K562 (cell line): ENCODE results near the gene FANCD2. TPM values are rescaled to one million over a fixed set of nuclear protein-coding genes. Genes with fewer than 3 reads are reported as not detected.

Source experiments
- CBFA2T3 ChIP-seq: fragments of 450-650 bp; IDR thresholded peaks from 2 replicates; pipeline ENCODE4 v1.6.1; 2017
- CBX8 ChIP-seq: fragments of 200-600 bp; sonication (generic); IDR thresholded peaks from 2 replicates; pipeline ENCODE4 v1.6.1; 2012; ENCODE audit warnings: borderline replicate concordance, mixed run types, low read depth, mild to moderate bottlenecking, moderate library complexity, mixed read lengths, low read length, control low read depth, inconsistent platforms; ENCODE audit not compliant: poor library complexity, severe bottlenecking; ENCODE audit errors: extremely low read depth
- FOXK2 ChIP-seq, 2 experiments: fragments of 450-650 bp; IDR thresholded peaks in 1 of 2; conservative IDR thresholded peaks in 1 of 2; 2 replicates each; pipeline ENCODE4 v1.6.1; 2016; ENCODE audit warnings: low read depth in 2 of 2, mild to moderate bottlenecking in 1 of 2
- NONO ChIP-seq, 2 experiments: fragments of 200-400 bp in 1 of 2; fragments of 450-650 bp in 1 of 2; formaldehyde crosslinking in 1 of 2; IDR thresholded peaks; 2 replicates each; pipeline ENCODE4 v1.6.1; 2017; ENCODE audit warnings: low read depth in 2 of 2, mild to moderate bottlenecking in 2 of 2, moderate library complexity in 2 of 2, low read length in 1 of 2
- NR3C1 ChIP-seq: sonication (generic); formaldehyde crosslinking; IDR thresholded peaks from 2 replicates; pipeline ENCODE4 v1.8.1; 2022; ENCODE audit warnings: missing genetic modification reagents
- SMAD1 ChIP-seq: fragments of 150-350 bp; IDR thresholded peaks from 2 replicates; pipeline ENCODE4 v1.6.1; 2014; ENCODE audit warnings: low read length, low read depth; ENCODE audit not compliant: partially characterized antibody
- ZNF146 ChIP-seq: IDR thresholded peaks from one replicate; pipeline ENCODE4 v1.6.1; 2018; ENCODE audit warnings: missing compliant biosample characterization; ENCODE audit not compliant: unreplicated experiment
- ZNF3 ChIP-seq: fragments of 250-450 bp; sonication (Bioruptor Pico); IDR thresholded peaks from 2 replicates; pipeline ENCODE4 v1.5.0; 2021; ENCODE audit warnings: mild to moderate bottlenecking, moderate library complexity
- ZNF785 ChIP-seq: fragments of 250-450 bp; sonication (Bioruptor Pico); IDR thresholded peaks from 2 replicates; pipeline ENCODE4 v1.4.0; 2020; ENCODE audit warnings: mild to moderate bottlenecking
- polyA plus RNA-seq, 8 experiments: library from polyadenylated mRNA; depleted of rRNA in 4 of 8; stranded (reverse) in 5 of 8; unstranded in 3 of 8; fragments of >200 nt; fragmentation: Nextera tagmentation in 2 of 8; fragmentation: Illumina TruSeq in 1 of 8; extraction: Ambion mirVana in 2 of 8; extraction: Trizol in 1 of 8; gene quantifications; 2 replicates each; pipeline versions ENCODE4 v1.2.1 to v1.2.3, GENCODE V29; 2011 to 2014; ENCODE audit warnings: inconsistent platforms in 1 of 8, missing spikeins in 1 of 8
- total RNA-seq, 7 experiments: library from RNA; depleted of rRNA in 6 of 7; stranded (reverse); fragments of >200 nt in 6 of 7; fragmentation: Illumina TruSeq in 2 of 7; extraction: Trizol in 2 of 7; gene quantifications; 2 replicates each; pipeline versions ENCODE4 v1.2.1 to v1.2.3, GENCODE V29; 2011 to 2021; ENCODE audit warnings: low replicate concordance in 1 of 7
- TF ChIP-seq, protein P1 (sequence below): fragments of 200-400 bp; formaldehyde crosslinking; IDR thresholded peaks from 2 replicates; pipeline ENCODE4 v1.6.1; 2017; ENCODE audit warnings: mild to moderate bottlenecking, low read depth, low read length, moderate library complexity
- TF ChIP-seq, protein P2 (sequence below): sonication (generic); formaldehyde crosslinking; IDR thresholded peaks from 2 replicates; pipeline ENCODE4 v1.8.0; 2022; ENCODE audit warnings: missing genetic modification reagents, mild to moderate bottlenecking, borderline replicate concordance
- TF ChIP-seq, protein P3 (sequence below): fragments of 450-650 bp; IDR thresholded peaks from 2 replicates; pipeline ENCODE4 v1.6.1; 2016; ENCODE audit warnings: mild to moderate bottlenecking

FANCD2 gene
- total and polyA plus RNA-seq, 9 of the 15 experiments (the other 6 are each of a cell fraction or from before 2014, with no cell fraction given), result 59.4 to 137 (median 96.1) TPM

DNA sequence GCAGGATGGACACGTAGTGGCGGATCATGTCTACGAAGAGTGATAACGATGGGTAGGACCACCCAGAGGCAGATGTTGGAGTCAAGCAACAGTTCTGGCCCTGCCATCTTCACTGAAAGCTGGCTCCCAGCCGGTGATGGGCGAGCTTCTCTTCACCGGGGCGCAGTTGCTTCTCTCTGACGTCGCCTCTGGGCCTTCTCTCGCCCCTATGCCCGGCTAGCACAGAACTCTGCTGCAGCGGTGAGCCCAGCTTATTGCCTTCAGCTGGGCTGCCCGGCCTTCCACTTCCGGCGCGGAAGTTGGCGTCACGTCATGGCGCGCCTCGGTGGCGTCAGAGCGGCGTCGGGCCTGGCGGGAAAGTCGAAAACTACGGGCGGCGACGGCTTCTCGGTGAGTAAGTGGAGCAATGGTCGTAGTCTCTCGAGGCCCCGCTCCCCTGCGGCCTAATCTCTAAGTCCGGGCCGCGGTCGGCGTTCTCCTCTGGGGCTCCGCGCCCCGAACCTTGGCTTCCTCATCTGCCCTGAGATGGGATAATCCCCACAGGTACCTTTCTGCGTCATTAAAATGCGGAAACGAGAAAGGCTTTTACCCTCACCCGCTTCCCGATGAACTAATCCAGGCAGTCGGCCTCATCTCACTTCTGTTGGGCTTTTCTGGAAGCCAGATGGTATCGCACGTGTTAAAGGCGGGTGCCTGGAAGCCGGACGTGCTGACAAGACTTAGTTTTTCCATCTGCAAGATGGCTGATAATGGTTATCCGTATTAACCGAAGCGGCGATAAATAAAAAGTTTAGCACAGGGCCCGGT lies at the start of gene FANCD2 (continued):
- TF ChIP-seq, protein P1, sequence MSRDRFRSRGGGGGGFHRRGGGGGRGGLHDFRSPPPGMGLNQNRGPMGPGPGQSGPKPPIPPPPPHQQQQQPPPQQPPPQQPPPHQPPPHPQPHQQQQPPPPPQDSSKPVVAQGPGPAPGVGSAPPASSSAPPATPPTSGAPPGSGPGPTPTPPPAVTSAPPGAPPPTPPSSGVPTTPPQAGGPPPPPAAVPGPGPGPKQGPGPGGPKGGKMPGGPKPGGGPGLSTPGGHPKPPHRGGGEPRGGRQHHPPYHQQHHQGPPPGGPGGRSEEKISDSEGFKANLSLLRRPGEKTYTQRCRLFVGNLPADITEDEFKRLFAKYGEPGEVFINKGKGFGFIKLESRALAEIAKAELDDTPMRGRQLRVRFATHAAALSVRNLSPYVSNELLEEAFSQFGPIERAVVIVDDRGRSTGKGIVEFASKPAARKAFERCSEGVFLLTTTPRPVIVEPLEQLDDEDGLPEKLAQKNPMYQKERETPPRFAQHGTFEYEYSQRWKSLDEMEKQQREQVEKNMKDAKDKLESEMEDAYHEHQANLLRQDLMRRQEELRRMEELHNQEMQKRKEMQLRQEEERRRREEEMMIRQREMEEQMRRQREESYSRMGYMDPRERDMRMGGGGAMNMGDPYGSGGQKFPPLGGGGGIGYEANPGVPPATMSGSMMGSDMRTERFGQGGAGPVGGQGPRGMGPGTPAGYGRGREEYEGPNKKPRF, result no peak
- no peak; a peak in 1 of 4 replicates for TF ChIP-seq NONO (IDR thresholded peaks at IDR 0.05; ENCODE audit: low read depth in 2 of 2, low read length in 1 of 2)
- TF ChIP-seq, protein P2, sequence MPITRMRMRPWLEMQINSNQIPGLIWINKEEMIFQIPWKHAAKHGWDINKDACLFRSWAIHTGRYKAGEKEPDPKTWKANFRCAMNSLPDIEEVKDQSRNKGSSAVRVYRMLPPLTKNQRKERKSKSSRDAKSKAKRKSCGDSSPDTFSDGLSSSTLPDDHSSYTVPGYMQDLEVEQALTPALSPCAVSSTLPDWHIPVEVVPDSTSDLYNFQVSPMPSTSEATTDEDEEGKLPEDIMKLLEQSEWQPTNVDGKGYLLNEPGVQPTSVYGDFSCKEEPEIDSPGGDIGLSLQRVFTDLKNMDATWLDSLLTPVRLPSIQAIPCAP (CRISPR knock-in tag), result peak; percentile 30; the same call in 1 of the 2 replicates
- TF ChIP-seq ZNF146 (CRISPR knock-in tag), result no peak
- no peak for TF ChIP-seq ZNF3
- TF ChIP-seq SMAD1, result peak; percentile 26
- TF ChIP-seq NR3C1 (CRISPR knock-in tag), result no peak
- TF ChIP-seq, protein P3, sequence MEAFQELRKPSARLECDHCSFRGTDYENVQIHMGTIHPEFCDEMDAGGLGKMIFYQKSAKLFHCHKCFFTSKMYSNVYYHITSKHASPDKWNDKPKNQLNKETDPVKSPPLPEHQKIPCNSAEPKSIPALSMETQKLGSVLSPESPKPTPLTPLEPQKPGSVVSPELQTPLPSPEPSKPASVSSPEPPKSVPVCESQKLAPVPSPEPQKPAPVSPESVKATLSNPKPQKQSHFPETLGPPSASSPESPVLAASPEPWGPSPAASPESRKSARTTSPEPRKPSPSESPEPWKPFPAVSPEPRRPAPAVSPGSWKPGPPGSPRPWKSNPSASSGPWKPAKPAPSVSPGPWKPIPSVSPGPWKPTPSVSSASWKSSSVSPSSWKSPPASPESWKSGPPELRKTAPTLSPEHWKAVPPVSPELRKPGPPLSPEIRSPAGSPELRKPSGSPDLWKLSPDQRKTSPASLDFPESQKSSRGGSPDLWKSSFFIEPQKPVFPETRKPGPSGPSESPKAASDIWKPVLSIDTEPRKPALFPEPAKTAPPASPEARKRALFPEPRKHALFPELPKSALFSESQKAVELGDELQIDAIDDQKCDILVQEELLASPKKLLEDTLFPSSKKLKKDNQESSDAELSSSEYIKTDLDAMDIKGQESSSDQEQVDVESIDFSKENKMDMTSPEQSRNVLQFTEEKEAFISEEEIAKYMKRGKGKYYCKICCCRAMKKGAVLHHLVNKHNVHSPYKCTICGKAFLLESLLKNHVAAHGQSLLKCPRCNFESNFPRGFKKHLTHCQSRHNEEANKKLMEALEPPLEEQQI, result no peak
- TF ChIP-seq ZNF785 (CRISPR knock-in tag), result no peak
- TF ChIP-seq FOXK2 (conservative IDR thresholded peaks at IDR 0.05 in 1 of 2, IDR thresholded peaks at IDR 0.05 in 1 of 2; ENCODE audit: low read depth in 2 of 2), result peak; percentile 96 to 98
- TF ChIP-seq CBX8, result no peak
- peak; percentile 76 for TF ChIP-seq CBFA2T3
